Measurements from ENCODE around the gene PLIN3.

- TF ChIP-seq, protein P1, sequence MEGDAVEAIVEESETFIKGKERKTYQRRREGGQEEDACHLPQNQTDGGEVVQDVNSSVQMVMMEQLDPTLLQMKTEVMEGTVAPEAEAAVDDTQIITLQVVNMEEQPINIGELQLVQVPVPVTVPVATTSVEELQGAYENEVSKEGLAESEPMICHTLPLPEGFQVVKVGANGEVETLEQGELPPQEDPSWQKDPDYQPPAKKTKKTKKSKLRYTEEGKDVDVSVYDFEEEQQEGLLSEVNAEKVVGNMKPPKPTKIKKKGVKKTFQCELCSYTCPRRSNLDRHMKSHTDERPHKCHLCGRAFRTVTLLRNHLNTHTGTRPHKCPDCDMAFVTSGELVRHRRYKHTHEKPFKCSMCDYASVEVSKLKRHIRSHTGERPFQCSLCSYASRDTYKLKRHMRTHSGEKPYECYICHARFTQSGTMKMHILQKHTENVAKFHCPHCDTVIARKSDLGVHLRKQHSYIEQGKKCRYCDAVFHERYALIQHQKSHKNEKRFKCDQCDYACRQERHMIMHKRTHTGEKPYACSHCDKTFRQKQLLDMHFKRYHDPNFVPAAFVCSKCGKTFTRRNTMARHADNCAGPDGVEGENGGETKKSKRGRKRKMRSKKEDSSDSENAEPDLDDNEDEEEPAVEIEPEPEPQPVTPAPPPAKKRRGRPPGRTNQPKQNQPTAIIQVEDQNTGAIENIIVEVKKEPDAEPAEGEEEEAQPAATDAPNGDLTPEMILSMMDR (IDR thresholded peaks at IDR 0.05), result no peak
- TF ChIP-seq POLR2A (IDR thresholded peaks at IDR 0.05), result no peak
Observed at GRCh38 chr19:4908360-4908759, 40.9 kb upstream of the PLIN3 start.

Measured in esophagus squamous epithelium (tissue), 4 donors.